Measurements from ENCODE around the gene RNFT2. TPM values are rescaled to one million over a fixed set of nuclear protein-coding genes. Genes with fewer than 3 reads are reported as not detected.

RNFT2 gene
- total RNA-seq, 1 experiment from 2014 or later: 27.7 TPM

GRCh38 chr12:116901612-116902011, 163.5 kb downstream of the RNFT2 start:
- TF ChIP-seq ZNF317 (CRISPR knock-in tag; IDR thresholded peaks at IDR 0.05; ENCODE audit: borderline replicate concordance, low read depth) (no peak), NFE2L1 (CRISPR knock-in tag; IDR thresholded peaks at IDR 0.05) (no peak), E2F4 (CRISPR knock-in tag; IDR thresholded peaks at IDR 0.05; ENCODE audit: borderline replicate concordance, low read depth) (no peak), ZSCAN18 (CRISPR knock-in tag; IDR thresholded peaks at IDR 0.05) (no peak), ETV6 (CRISPR knock-in tag; IDR thresholded peaks at IDR 0.05) (no peak), ZNF423 (CRISPR knock-in tag; IDR thresholded peaks at IDR 0.05) (no peak), SOX15 (CRISPR knock-in tag; IDR thresholded peaks at IDR 0.05) (no peak), ZNF121 (CRISPR knock-in tag; IDR thresholded peaks at IDR 0.05) (no peak), HMGXB4 (CRISPR knock-in tag; IDR thresholded peaks at IDR 0.05) (no peak), ESRRA (CRISPR knock-in tag; IDR thresholded peaks at IDR 0.05; ENCODE audit: borderline replicate concordance) (no peak), EMX1 (CRISPR knock-in tag; IDR thresholded peaks at IDR 0.05) (no peak), SMAD3 (CRISPR knock-in tag; IDR thresholded peaks at IDR 0.05; ENCODE audit: borderline replicate concordance) (no peak)
- Mint-ChIP-seq H3K27ac (no peak overlapping the region), H3K4me1 (peaks cover under 1% of the 10 kb centered on the region), H3K9me3 (peaks cover 4% of the 10 kb centered on the region; the same call in 1 of the 2 replicates), H3K36me3 (no peaks in the 10 kb centered on the region), H3K4me3 (no peak overlapping the region), H3K27me3 (ENCODE audit: low read depth) (peaks cover 6% of the 10 kb centered on the region)
- POLR2A ChIA-PET: no interaction called here
- DNase-seq (ENCODE audit: low spot score) (no peak), ATAC-seq (no peak)
- CTCF ChIA-PET: no interaction called here

Other genes starting within 250 kb of the RNFT2 start
- 2.2 to 3.0 TPM (median 2.5 TPM) in 3 replicates for gene MAP1LC3B2, start 178.9 kb upstream of the RNFT2 start, total RNA-seq (2021)
- gene SPRING1, start 246 bp upstream of the RNFT2 start, total RNA-seq (2021): 42.1 to 46.1 TPM (median 43.7 TPM) in 3 replicates
- gene HRK, start 143.1 kb downstream of the RNFT2 start, total RNA-seq (2021): 1.4 to 3.5 TPM (median 1.6 TPM) in 3 replicates
- gene FBXW8, start 172.6 kb downstream of the RNFT2 start, total RNA-seq (2021): 15.6 to 18.5 TPM (median 18.0 TPM) in 3 replicates